ENCODE measurements around the gene DNM1.

DNM1 gene

GRCh38 chr9:128208946-128209669 is 5.9 kb downstream of the DNM1 start:
- ChIA-PET CTCF (no interaction called here), POLR2A (interaction anchor here (0.8 kb wide), 1 partner anchor 9 kb away, joined by 3 read pairs; no protein-coding TSS in a partner anchor)
- no peak for DNase-seq (ENCODE audit: extremely low spot score)
- no peak for TF ChIP-seq HDGF (IDR thresholded peaks at IDR 0.05; ENCODE audit: borderline replicate concordance)
- TF ChIP-seq ELF4 (IDR thresholded peaks at IDR 0.05) = no peak
- TF ChIP-seq ARNT (IDR thresholded peaks at IDR 0.05) = no peak
- TF ChIP-seq SP1 (IDR thresholded peaks at IDR 0.05) = no peak

DNA sequence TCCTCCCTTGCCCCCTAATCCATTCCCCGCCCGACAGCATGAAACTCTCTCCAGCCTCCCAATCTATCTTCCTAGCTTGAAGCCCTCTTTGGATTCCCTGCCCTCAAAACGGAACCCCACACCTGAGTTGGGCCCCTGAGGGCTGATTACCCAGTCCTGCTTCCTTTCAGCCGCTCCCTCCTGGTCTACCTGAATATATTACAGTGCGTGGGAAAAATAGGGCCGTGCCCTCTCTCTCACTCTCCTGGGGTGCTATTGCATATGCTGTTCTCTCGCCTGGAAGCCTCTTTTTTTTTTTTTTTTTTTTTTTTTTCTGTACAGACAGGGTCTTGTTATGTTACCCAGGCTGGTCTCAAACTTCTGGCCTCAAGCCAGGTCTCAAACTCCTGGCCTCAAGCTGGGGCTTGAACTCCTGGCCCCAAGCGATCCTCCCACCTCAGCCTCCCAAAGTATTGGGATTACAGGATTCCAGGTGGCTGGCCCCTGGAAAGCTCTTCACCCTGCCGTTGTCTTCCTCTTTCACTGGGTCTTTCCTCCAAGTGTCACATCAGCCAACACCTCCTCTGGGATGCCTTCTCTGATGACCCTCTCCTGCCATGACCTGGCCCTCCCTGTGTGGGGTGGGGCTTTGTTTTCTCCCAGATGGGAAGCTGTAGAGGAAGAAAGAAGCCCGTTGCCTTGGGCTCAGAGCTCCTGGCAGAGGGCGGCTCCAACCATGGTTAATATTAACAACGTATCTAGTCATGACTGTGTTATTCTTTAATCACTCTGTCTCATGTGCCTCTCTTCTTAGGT is 8.2 kb downstream of the DNM1 start:
- ChIA-PET CTCF (interaction anchor here (0.8 kb wide), 1 partner anchor 8 kb away, joined by 3 read pairs; the partner anchor contains the start of gene DNM1), POLR2A (no interaction called here)
- TF ChIP-seq NFRKB (IDR thresholded peaks at IDR 0.05) (no peak), SUZ12 (IDR thresholded peaks at IDR 0.05) (no peak), FOXA1 (IDR thresholded peaks at IDR 0.05) (no peak), ARNT (IDR thresholded peaks at IDR 0.05) (no peak), PKNOX1 (IDR thresholded peaks at IDR 0.05) (no peak), BHLHE40 (IDR thresholded peaks at IDR 0.05; ENCODE audit: borderline replicate concordance) (no peak), FOXM1 (IDR thresholded peaks at IDR 0.05; ENCODE audit: borderline replicate concordance) (no peak), FOXK2 (IDR thresholded peaks at IDR 0.05) (no peak), ELF4 (IDR thresholded peaks at IDR 0.05) (no peak), L3MBTL2 (conservative IDR thresholded peaks at IDR 0.05) (no peak), SP1 (IDR thresholded peaks at IDR 0.05) (no peak), HDGF (IDR thresholded peaks at IDR 0.05; ENCODE audit: borderline replicate concordance) (no peak)

DNA sequence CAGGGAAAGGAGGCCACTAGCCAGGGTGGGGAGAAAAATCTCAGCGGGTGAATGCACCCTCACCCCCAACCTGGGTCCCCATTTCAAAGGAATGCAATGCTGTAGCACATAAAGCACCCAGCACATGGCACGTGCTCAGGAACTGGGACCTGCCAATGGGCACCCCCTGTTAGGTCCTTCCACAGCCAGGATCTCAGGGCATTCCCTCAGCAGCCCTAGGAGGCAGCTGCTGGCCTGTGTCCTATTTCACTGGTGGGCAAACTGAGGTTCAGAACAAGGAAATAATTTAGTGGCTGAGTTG is 8.8 kb downstream of the DNM1 start:
- TF ChIP-seq FOXM1 (IDR thresholded peaks at IDR 0.05; ENCODE audit: borderline replicate concordance) (no peak), L3MBTL2 (conservative IDR thresholded peaks at IDR 0.05) (no peak), PKNOX1 (IDR thresholded peaks at IDR 0.05) (no peak), ELF4 (IDR thresholded peaks at IDR 0.05) (no peak), SP1 (IDR thresholded peaks at IDR 0.05) (no peak), BHLHE40 (IDR thresholded peaks at IDR 0.05; ENCODE audit: borderline replicate concordance) (no peak), HDGF (IDR thresholded peaks at IDR 0.05; ENCODE audit: borderline replicate concordance) (no peak), CTBP1 (IDR thresholded peaks at IDR 0.05; ENCODE audit: borderline replicate concordance) (no peak), TARDBP (IDR thresholded peaks at IDR 0.05) (no peak)
- POLR2A ChIA-PET = no interaction called here
- CTCF ChIA-PET = interaction anchor here (0.8 kb wide), 1 partner anchor 8 kb away, joined by 3 read pairs; the partner anchor contains the start of gene DNM1
- no peak for DNase-seq (ENCODE audit: extremely low spot score)

More for the DNA sequence above, 8.2 kb downstream of the DNM1 start:
- DNase-seq (ENCODE audit: extremely low spot score) = no peak

GRCh38 chr9:128213746-128214497 is 10.7 kb downstream of the DNM1 start:
- DNase-seq (ENCODE audit: extremely low spot score) = no peak
- no peak for TF ChIP-seq ARNT (IDR thresholded peaks at IDR 0.05)
- no peak for TF ChIP-seq ZNF384 (IDR thresholded peaks at IDR 0.05)
- TF ChIP-seq FOXM1 (IDR thresholded peaks at IDR 0.05; ENCODE audit: borderline replicate concordance) = no peak
- TF ChIP-seq PKNOX1 (IDR thresholded peaks at IDR 0.05) = no peak
- TF ChIP-seq ELF4 (IDR thresholded peaks at IDR 0.05) = no peak
- TF ChIP-seq L3MBTL2 (conservative IDR thresholded peaks at IDR 0.05) = no peak
- no peak for TF ChIP-seq FOXK2 (IDR thresholded peaks at IDR 0.05)
- TF ChIP-seq FOXA1 (IDR thresholded peaks at IDR 0.05) = no peak
- CTCF ChIA-PET = interaction anchor here (0.6 kb wide), 1 partner anchor 10 kb away, joined by 3 read pairs; no protein-coding TSS in a partner anchor
- POLR2A ChIA-PET = interaction anchor here (0.7 kb wide), 2 partner anchors 9 to 157 kb away, joined by 3 read pairs; partner anchors contain the start of gene URM1

DNA sequence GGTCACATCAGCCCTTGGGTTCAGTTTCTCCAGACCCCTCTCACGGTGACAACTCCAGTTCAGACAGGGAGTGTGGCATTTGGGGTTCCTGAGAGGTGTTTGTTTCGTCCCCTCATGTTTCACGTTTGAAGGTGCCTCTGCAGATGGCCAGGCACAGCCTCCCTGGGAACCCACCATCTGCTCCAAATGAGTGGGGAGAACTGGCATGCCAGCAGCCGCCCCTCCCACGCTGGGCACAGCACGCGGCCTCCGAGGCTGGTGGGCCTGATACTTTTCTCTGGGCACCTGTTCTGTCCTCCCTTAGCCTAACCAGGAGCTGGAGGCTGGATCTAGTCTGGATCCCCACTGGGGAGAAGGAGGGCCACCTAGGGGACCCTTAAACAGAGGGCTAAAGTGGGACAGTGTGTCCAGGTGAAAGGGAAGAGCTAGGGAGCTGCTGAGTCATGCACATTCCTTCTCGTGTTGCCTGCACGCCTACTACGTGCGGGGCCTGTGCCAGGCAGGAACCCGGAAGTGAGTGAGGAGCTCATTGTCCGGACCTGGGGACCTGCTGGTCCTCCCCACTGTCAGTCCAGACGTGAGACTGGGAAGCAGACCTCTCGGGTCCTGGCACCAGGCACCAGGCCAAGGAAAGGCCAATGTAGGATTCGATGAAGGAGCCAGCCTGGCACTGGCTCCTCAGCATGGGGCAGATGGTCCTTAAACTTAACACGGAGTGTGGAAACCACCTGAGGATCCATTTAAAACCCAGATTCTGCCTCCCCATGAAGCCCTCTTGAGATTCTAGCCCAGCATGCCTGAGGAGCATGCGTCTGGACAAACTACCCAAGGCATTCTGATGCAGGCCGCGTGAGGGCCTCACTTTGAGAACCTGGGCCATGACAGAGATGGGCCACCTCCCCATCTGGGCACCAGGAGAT is 11.7 kb downstream of the DNM1 start:
- ChIA-PET POLR2A (interaction anchor here (0.7 to 1.0 kb wide), 3 partner anchors 8 to 157 kb away, joined by 3 read pairs; partner anchors contain the start of genes GOLGA2, SWI5 and URM1), CTCF (interaction anchor here (0.6 kb wide), 1 partner anchor 11 kb away, joined by 3 read pairs; no protein-coding TSS in a partner anchor)
- no peak for DNase-seq (ENCODE audit: extremely low spot score)
- TF ChIP-seq HDGF (IDR thresholded peaks at IDR 0.05; ENCODE audit: borderline replicate concordance) (no peak), SP1 (IDR thresholded peaks at IDR 0.05) (no peak), ARNT (IDR thresholded peaks at IDR 0.05) (no peak), LEF1 (IDR thresholded peaks at IDR 0.05; ENCODE audit: borderline replicate concordance) (no peak), TARDBP (IDR thresholded peaks at IDR 0.05) (no peak), FOXA1 (IDR thresholded peaks at IDR 0.05) (no peak), L3MBTL2 (conservative IDR thresholded peaks at IDR 0.05) (no peak), FOXM1 (IDR thresholded peaks at IDR 0.05; ENCODE audit: borderline replicate concordance) (no peak)

Data from HEK293T (cell line).